ENCODE measurements around the gene LSM10.

- TF ChIP-seq CTCF (conservative IDR thresholded peaks at IDR 0.05): no peak
- TF ChIP-seq ZFX (IDR thresholded peaks at IDR 0.05): no peak
These were observed 47.0 kb downstream of the LSM10 start for GRCh38 chr1:36350659-36351226.
